ENCODE data around the gene RBM28.
"Not testable (repeated sequence)": the region's sequence is repeated elsewhere in the genome, so short reads cannot be mapped to it uniquely, and the experiment has no call there.

Gene RBM28

DNA sequence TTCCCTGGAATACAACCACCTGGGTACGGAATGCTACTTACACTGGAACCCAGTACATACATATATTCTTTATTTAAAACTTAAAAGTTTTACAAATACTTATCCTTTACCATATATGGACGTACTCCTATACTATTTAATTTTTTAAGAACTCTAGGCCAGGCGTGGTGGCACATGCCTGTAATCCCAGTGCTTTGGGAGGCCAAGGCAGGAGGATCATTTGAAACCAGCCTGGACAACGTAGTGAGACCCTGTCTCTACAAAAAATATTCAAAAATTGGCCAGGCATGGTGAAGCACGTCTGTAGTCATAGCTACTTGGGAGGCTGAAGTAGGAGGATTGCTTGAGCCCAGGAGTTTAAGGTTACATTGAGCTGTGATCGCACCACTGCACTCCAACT, 2.0 kb downstream of the RBM28 start:
- DNase-seq: no peak

DNA sequence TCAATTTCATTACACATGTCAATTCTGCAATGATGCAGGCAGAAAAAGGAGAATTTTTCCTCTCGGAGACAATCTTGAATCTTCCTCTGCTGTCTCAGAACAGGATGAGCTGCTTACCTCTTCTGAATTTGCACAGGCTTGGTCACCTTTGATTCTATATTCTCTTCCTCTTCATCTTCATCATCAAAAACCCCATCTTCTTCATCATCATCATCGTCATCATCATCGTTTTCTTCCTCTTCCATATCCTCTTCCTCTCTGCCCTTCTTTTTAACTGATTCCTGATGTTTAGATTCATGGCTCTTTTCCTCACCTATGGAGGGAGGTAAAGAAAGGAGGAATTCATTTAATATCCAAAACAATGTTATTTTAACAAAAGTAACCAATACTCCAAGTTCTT, 8.0 kb downstream of the RBM28 start:
- no peak for DNase-seq

DNA sequence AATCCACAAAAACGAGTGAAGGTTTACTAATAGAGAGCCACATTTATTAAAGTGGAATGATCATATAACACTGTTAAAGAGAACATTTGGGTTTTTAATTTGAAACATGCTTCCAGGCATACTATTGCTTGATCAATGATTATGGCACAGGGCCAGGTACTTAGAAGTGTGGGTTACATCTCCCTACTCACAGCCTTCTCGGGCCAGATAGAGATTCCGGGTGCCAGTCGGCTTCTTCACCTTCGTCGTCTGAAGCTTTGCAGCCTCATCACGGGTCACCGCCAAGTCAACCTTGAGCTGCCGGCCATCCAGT, 19.4 kb downstream of the RBM28 start:
- DNase-seq: no peak

DNA sequence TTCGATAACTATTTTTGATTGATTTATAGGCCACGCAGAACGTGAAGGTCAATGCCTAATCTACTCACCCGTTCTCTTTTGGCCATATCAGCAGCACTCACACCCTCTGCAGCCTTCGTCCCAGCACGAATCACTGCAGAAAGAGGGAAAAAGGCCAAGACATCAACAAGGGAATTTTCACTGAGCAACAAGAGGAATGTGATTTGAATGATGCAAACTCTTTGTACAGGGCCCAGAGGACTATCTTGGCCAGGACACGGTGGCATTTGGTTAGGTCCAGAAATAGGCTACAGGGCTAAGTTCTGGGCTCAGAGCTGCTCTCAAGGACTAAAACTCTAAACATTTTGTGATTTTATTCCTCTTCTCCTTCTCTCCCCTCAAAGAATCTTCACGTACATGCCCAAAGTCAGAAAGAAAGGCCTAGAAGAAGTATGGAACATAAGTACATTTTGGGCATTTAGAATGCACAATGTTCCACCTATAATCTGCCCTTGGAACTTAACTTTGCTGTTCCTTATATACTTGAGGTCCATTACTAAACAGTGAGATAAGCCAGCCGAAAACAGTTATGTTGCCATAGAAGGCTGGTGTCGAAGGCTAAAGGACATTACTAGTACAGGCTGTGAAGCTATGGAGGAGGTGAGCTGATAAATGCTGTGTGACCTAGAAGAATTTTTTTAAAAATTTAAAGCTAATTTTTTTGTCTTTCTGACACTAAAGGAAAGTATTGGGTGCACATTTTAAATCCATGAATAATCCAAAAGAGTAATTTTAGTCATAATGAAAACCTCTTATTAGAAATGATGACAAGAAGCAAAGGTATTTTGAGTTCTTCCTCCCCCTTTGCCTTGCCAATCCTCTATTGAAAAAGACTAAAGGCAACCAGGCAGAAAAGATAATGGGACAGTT, 20.0 kb downstream of the RBM28 start:
- no peak for DNase-seq

DNA sequence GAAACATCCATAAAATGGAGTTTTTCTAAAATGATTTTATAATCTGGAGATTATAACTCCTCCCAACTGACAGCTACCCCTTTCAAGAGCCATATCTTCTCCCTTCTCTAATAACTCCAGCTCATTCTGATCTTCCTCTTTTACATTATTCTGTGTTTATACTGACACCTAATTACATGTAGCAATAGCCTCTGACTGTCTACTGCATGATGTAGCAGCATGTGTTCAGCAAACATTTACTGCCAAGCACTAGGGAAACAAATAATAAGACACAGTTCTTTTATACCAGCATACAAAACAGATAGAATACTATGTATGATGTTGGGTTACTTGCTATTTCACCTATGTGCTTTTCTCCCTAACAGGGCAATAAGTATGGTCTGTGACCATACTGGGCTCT, 20.7 kb downstream of the RBM28 start:
- no peak for DNase-seq

DNA sequence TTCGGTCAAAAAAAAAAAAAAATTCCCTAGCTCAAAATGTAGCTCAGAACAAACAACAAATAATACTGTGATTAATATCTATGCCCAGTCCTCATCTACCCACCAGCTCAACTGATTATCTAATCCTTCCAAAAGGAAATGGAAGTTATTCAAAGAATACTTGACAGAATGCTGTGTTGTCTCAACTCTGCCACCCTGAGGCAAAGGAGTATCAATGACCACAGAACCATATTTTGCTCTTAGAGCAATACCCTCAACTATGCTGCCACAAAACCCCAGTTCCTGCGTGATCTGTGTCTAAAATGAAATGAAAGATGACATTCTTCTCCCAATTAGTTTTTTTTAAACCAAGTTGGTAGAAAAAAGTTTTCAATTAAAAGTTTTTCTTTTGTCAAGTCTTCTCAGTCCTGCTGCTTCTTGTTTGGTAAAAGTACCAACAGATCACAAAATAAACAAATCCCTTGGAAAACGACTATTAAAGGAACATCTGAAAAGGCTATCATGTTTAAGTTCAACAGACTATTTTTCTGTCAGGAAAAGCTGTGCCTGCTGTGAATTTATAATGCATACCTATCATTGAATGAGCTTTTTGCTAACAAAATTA, 21.6 kb downstream of the RBM28 start:
- DNase-seq: no peak

DNA sequence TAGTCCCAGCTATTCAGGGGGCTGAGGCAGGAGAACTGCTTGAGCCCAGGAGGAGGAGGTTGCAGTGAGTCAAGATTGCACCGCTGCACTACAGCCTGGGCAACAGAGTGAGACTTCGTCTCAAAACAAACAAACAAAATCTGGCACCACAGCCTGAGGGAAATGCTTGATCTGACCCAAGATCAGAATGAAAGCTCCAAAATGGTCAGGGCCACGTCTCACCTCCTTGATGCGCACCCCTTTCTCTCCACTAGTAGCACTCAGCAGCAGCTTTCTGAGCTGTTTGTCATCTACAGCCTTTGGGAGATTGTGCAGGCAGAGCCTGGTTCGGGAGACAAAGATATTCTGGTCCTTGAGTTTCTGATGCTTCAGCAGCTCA, 22.7 kb downstream of the RBM28 start:
- no peak for DNase-seq

DNA sequence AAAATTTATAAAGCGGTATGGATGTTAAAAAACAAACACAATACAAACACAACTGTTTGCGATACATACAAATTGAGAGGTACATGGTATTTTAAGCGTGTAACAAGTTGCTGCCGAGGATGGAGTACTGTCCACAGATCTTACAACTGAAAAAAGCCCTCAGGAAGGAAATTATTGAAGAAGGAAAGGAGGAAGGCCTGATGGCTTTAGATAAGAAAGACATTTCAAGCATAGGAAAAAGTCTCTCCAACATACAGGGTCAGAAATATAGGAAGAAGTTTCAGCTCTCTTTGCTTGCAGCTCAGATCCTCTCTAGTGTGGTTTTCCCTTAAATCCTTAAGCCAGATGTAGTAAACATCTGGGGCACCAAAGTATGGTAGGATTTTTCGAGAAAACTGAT, 25.0 kb downstream of the RBM28 start:
- DNase-seq: no peak

DNA sequence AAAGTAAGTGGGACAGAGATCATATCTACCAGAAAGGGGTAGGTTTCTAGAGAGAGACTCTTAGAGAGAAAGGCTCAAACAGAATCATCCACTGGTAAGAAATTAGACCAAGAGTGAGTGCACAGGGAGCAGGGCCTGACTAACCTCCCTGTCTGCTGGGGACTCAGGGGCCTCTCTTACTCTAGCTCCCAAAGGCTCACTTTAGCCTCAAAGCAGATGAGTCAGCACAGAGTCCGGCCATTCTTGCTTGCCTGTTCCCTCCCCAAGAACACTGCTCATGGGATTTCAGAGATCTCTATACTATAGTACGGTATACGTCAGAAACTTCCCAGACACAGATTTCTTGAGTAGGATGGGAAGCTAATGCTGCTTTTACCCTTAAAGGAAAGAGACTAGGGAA, 32.7 kb downstream of the RBM28 start:
- no peak for DNase-seq

DNA sequence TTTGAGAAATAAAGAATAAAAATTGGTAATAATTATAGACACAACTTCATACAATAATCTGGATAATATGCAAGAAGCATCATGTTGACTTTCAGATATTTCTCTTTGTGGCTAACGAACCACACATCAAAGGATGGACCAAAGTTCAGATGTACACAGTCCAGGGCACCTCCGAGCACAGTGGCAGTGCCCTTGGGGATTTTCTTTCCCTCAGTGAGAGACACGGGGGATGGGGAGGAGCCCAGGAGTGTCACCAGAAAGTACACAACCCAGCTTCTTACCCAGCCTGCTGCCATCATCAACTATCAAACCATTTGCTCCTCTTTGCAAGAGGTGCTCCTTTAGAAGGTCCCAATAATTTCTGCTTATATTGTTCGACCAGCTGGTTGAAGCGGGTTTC, 33.2 kb downstream of the RBM28 start:
- no peak for DNase-seq

DNA sequence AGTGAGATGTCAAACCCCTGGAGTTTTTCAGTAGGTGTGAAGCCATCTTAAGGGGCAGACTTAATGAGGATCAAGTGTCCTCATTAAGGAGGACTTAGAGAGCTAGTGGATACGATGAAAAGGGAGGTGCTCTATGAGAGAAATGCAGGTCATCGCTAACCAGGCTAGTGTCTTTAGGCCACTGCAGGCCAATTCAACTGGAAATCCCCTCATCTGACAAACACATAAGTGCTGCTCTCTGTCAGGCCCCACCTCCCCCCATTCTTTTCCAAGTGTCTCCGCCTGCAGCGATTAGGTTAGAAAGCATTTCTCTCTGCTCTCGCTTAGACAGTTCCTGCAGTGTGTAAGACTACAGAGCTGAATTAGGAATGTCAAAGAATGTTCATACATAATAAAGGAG, 33.7 kb downstream of the RBM28 start:
- DNase-seq: no peak

DNA sequence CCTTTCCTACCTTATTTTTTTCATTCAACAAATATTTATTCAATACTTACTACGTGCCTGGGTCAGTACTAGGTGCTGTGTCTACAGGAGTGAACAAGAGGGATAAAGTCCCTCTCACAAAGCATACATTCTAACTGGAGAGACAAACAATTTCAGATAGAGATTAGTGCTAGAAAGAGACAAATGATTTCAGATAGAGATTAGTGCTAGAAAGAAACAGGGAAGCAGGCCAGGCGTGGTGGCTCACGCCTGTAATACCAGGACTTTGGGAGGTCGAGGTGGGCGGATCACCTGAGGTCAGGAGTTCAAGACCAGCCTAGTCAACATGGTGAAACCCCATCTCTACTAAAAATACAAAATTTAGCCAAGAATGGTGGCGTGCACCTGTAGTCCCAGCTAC, 34.6 kb downstream of the RBM28 start:
- DNase-seq: no peak

DNA sequence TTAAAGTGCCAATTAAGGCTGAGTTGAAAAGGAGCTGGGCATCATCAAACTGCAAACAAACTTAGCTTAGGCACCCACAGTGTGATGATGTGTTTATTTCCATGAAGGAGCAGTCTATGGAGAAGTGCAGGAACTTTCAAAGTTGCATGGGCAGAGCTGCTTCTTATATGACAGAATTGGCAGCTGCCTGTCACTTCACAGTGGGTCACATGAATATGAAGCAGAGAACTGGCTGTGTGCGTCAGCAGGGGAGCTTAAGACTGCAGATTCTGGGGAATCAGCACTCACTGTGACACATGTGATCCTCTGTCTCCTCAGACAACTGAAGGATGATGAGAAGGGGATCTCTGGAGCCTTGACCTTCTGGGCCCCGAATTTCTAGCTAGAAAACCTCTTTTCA, 36.6 kb downstream of the RBM28 start:
- no peak for DNase-seq

DNA sequence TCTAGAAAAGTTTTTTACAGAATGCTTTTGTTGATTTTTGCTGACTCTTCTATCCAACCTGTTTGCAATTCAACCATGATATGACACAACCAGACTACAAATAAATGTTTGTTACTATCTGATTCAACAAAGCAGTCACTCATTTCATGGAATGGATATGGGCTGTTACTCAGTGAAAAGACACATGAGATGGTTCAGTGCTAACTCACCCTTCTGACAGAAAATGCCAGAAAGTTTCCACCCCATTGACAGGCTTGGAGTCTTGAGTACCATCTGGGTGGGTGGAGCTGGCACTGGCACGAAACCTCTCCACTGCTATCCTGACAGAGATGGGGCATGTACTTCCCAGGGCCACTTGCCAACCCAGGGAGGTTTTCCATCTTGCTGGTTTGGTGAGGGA, 39.5 kb downstream of the RBM28 start:
- no peak for DNase-seq

DNA sequence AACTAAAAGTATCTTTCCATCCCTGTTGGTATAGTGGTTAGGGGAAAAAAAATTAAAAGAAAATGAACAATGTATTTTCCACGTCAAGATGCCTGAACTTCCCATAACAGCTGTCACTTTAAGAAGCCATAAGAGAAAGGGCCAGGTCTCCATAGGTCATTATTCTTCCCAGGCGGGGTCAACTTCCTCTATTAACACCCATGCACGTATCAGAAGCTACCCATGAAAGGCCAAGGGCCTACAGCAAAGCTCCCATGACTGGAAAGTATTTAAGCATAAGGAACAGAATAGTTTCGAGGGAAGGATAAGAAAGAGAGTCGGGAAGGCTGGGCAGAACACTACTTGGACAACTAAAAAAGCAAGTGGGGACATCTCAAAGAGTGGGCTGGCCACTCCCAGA, 40.1 kb downstream of the RBM28 start:
- DNase-seq: no peak

DNA sequence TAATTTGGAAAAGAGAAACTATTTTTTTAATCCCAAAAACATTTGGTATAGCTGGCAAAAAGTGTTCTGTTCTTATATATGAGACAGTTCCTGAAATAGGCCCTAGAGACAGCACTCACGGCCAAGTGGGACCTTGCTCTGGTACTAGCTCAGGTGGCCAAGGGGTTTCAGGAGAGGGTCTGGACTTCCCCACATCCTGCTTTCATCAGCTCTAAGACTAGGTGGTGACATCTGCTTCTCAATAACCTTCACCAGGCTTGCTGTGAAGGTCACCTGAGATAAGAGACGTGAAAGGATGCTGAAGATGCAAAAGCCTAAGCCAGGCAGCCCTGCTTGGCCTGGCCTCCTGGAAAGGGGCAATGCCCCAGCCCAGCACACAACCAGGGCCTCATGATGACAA, 40.6 kb downstream of the RBM28 start:
- no peak for DNase-seq

DNA sequence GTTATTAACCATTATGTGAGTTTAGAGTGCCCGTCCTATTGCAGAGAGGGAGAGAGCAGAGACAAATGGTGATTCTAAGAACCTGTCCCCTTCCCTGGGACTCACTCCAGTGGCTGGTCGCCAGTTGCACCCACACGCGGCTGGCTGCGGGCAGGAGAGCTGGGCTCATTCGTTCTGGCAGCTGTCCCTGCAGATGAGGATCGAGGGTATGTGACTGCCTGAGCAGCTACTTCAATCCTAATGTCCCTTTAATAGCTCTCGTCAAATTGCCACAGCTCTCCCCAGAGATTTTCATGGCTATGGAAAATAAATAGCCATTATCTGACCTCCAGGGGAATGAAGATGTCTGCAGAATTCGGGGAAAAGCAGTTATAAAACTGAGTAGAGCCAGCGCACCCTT, 41.6 kb downstream of the RBM28 start:
- no peak for DNase-seq

DNA sequence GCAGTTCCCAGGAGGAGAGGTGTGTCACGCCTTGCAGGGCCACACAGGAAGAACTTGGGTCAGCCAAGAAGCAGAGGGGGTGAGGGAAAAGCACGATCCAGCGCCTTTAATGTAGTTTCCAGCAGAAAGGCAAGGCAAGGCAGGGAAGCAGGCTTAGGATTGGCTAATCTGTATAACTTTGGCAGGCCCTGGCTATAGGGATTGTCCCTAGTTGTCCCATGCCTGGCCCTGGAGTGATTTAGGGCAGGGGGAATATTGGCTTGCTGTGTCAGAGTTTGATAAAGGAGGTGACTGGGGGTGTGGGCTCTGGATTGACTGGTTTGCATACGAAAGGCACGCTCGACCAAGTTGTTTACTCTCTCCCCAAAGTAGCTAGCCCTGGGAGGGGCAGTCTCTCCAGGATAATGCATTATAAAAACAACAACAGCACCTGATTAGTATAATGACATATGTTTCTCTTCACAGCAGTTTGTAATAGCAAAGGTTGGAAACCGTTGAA, 44.5 kb downstream of the RBM28 start:
- DNase-seq: no peak

DNA sequence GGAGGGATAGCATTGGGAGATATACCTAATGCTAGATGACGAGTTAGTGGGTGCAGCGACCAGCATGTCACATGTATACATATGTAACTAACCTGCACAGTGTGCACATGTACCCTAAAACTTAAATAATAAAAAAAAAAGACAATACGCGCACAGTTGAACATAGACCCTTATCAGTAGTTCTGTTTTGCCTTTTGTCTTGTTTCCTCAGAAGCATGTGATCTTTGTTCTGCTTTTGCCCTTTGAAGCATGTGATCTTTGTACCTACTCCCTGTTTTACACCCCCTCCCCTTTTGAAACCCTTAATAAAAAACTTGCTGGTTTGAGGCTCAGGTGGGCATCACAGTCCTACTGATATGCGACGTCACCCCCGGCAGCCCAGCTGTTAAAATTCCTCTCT, 45.7 kb downstream of the RBM28 start:
- DNase-seq: not testable (repeated sequence)

DNA sequence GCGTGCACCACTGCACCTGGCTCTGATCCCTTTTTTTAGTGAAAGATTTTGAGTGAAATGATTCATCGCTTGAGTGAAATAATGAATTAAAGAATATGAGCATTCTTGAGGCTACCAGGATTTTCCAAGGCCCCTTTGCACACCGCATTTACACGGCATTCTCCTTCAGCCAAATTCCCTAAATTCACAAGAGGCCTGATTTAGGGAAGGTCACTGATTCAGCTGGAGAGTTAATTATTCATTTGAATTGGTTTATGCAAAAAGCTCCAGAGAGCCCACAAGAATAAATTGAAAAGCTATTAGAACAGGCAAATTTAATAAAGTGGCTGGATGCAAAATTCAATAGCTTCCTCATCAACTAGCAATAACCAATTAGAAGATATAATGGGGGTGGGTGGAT, 56.2 kb downstream of the RBM28 start:
- no peak for DNase-seq

DNA sequence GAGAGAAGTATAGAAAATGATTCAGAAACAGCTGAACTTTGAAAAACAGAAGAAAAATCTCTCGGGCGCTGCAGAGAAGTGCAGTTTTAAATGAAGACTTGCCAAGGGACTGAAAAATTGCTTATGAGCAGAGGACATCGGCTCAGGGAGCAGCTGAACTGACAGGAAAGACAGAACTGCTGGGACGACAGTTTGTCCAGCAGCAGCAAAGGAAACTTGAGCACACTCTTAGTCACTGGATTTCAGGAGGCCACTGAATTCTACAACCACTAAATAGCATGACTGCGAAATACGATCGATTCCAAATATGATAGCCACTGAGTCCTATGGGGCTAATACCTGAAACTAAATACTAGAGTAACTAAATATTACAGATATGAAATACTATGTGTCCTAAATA, 59.6 kb downstream of the RBM28 start:
- no peak for DNase-seq

DNA sequence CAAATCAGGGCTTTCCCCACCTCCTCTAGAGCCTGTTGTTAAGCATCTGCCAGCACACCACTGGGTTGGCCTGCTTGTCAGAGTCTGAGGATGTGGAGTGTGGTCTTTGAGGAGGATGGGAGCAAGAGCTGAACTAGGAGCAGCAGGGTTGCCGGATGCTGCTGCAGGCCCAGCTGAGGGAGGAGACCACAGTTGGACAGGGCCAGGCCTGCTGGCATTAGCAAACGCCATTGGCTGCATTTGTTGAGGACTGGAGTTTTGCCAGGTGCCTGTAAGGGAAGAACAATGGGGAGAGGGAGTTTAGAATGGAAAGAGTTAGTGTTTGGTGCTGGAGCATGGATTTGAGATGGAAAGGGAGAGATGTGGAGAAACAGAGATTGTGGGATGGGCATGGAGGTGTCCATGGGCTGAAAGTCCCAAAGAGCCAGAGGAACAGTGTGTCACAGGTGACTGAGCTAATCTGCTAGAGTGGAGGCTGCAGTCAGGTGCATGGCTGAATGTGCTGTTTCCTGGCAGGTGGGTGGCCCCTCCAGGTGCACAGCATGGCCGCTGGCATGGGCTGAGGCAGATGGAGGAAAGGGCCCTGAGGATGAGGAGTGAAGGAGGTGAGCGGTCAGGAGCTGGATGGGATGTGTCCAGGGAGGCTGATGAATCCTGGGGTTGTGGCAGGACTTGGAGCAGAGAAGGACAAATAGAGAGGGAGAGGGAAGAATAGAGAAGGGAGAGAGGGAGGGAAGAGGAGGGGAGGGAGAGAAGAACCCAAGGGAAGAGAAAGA, 61.9 kb downstream of the RBM28 start:
- DNase-seq: no peak

DNA sequence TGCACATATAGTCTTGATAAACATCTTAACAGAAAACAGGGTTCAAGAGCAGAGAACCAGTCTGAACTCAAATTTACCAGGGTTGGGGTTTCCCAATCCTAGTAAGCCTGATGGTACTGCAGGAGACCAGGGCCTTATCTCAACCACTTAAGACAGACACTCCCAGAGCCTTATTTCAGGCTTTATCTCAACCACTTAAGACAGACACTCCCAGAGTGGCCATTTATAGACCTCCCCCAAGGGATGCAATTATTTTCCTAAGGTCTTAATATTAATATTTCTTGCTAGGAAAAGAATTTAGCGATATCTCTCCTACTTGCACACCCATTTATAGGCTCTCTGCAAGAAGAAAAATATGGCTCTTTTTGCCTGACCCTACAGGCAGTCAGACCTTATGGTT, 63.3 kb downstream of the RBM28 start:
- DNase-seq: not testable (repeated sequence)

DNA sequence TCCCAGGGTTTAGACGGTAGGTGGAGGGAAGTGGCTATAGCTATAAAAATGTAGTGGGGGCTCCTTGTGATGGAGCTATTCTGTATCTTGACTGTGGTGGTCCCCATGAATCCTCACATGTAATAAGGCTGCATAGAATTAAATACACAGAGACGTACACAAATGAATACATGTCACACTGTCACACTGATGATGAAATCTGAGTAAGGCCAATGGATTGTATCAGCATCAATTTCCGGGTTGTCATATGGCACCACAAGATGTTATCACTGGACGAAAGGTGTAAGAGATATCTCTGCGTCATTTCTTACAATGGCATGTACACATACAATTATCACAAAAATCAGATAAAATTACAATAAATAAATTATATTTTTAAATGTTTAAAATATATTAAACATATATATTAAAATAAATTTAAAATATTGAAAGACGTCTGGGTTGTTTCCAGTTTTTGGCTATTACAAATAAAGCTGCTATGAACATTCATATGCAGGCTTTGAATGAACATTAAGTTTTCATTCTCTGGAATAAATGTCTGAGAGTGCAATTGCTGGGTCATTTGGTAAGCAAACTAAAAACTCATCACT, 64.5 kb downstream of the RBM28 start:
- DNase-seq: no peak
